ENCODE results near the gene C1QTNF7. TPM values are rescaled to one million over a fixed set of nuclear protein-coding genes. Genes with fewer than 3 reads are reported as not detected.

Gene C1QTNF7
- total and polyA plus RNA-seq, 2 of the 13 experiments (the other 11 are each of a cell fraction or from before 2014, with no cell fraction given): not detected

GRCh38 chr4:15479089-15479912, 51.5 kb downstream of the C1QTNF7 start (continued):
- TF ChIP-seq RBM39 (IDR thresholded peaks at IDR 0.05; ENCODE audit: low read depth, low read length, poor library complexity, severe bottlenecking) (no peak), ARNT (IDR thresholded peaks at IDR 0.05) (no peak), ZFY (CRISPR knock-in tag; IDR thresholded peaks at IDR 0.05) (no peak), ZNF501 (CRISPR knock-in tag; IDR thresholded peaks at IDR 0.05) (peak; percentile 27; the same call in 1 of the 2 replicates), ZNF768 (CRISPR knock-in tag; IDR thresholded peaks at IDR 0.05) (peak; percentile 39; the same call in 1 of the 2 replicates), ZNF431 (CRISPR knock-in tag; IDR thresholded peaks at IDR 0.05; ENCODE audit: borderline replicate concordance, low read depth) (no peak), ZNF687 (CRISPR knock-in tag; IDR thresholded peaks at IDR 0.05) (peak; percentile 85), SATB2 (CRISPR knock-in tag; IDR thresholded peaks at IDR 0.05) (no peak), PAF1 (CRISPR knock-in tag; IDR thresholded peaks at IDR 0.05) (no peak), PLRG1 (conservative IDR thresholded peaks at IDR 0.05) (no peak), ZNF713 (CRISPR knock-in tag; IDR thresholded peaks at IDR 0.05) (no peak), THYN1 (CRISPR knock-in tag; IDR thresholded peaks at IDR 0.05; ENCODE audit: borderline replicate concordance, low read depth) (no peak), ATM (IDR thresholded peaks at IDR 0.05; ENCODE audit: borderline replicate concordance) (no peak), MAX (IDR thresholded peaks at IDR 0.05) (peak; percentile 77), ZNF30 (CRISPR knock-in tag; IDR thresholded peaks at IDR 0.05) (no peak), KIAA2018 (CRISPR knock-in tag; IDR thresholded peaks at IDR 0.05; ENCODE audit: borderline replicate concordance) (no peak), RCOR2 (CRISPR knock-in tag; IDR thresholded peaks at IDR 0.05) (no peak), ZNF644 (CRISPR knock-in tag; IDR thresholded peaks at IDR 0.05; ENCODE audit: low read depth) (peak; percentile 22; the same call in 1 of the 2 replicates)
